NCI-H226 (cell line): ENCODE data around the gene PSMB7.

Source experiments
- DNase-seq: peaks from one replicate; pipeline ENCODE4 v3.0.0-alpha.2; 2015

PSMB7 gene

GRCh38 chr9:124377551-124378406 lies 37.5 kb downstream of the PSMB7 start:
- no peak for DNase-seq

- DNase-seq = no peak
Observed at GRCh38 chr9:124376329-124376728, 38.9 kb downstream of the PSMB7 start.

- no peak for DNase-seq
Observed at GRCh38 chr9:124375726-124376125, 39.5 kb downstream of the PSMB7 start.

GRCh38 chr9:124373851-124374250 lies 41.4 kb downstream of the PSMB7 start:
- DNase-seq = no peak

GRCh38 chr9:124373386-124373785 lies 41.9 kb downstream of the PSMB7 start:
- DNase-seq = no peak

- DNase-seq = no peak
Observed at GRCh38 chr9:124372038-124372437, 43.2 kb downstream of the PSMB7 start.

GRCh38 chr9:124370896-124371582 lies 44.2 kb downstream of the PSMB7 start:
- peak; percentile 43 for DNase-seq

- no peak for DNase-seq
Observed at GRCh38 chr9:124369231-124369797, 45.9 kb downstream of the PSMB7 start.

- DNase-seq = no peak
Observed at GRCh38 chr9:124368692-124369091, 46.5 kb downstream of the PSMB7 start.

- peak; percentile 64 for DNase-seq
Observed at GRCh38 chr9:124366476-124367220, 48.6 kb downstream of the PSMB7 start.

- DNase-seq = no peak
Observed at GRCh38 chr9:124365036-124365435, 50.2 kb downstream of the PSMB7 start.

GRCh38 chr9:124364141-124364540 lies 51.1 kb downstream of the PSMB7 start:
- DNase-seq = no peak

GRCh38 chr9:124363326-124364096 lies 51.7 kb downstream of the PSMB7 start:
- no peak for DNase-seq

- no peak for DNase-seq
Observed at GRCh38 chr9:124361128-124361527, 54.1 kb downstream of the PSMB7 start.

- DNase-seq = no peak
Observed at GRCh38 chr9:124359855-124360678, 55.2 kb downstream of the PSMB7 start.

GRCh38 chr9:124359426-124359825 lies 55.8 kb downstream of the PSMB7 start:
- DNase-seq = no peak

- no peak for DNase-seq
Observed at GRCh38 chr9:124358631-124359030, 56.6 kb downstream of the PSMB7 start.

GRCh38 chr9:124357721-124358361 lies 57.4 kb downstream of the PSMB7 start:
- no peak for DNase-seq

- DNase-seq = no peak
Observed at GRCh38 chr9:124356745-124357390, 58.4 kb downstream of the PSMB7 start.
